GM12878 (cell line): Measurements from ENCODE around the gene TXNL4A. TPM values are rescaled to one million over a fixed set of nuclear protein-coding genes. Genes with fewer than 3 reads are reported as not detected.
A peak's percentile ranks its signal among the peaks of the same experiment; 100 is the strongest.

Experiments
- ATAC-seq: fragments of 200-7000 bp; cut with Tn5 transposase; 3 replicates; pipeline ENCODE4 v1.9.1; 2020; ENCODE audit warnings: mild to moderate bottlenecking, moderate library complexity
- BruUV-seq: library from RNA; stranded (reverse); fragments of 400-500 nt; replicated peaks from 2 replicates; lab custom pipeline; 2021; lab: Mats Ljungman, UMichigan
- CTCF ChIA-PET: fragments of 300-600 bp; sonication (Branson Sonifier 250); formaldehyde crosslinking; extraction: SDS; loops from one replicate; lab custom pipeline; 2021; ENCODE audit warnings: inconsistent platforms; lab: Yijun Ruan, JAX
- POLR2A ChIA-PET: fragments of 350-600 bp; formaldehyde crosslinking; extraction: SDS; loops from one replicate; lab custom pipeline; 2021; ENCODE audit warnings: inconsistent platforms; lab: Charles Lee
- RAD21 ChIA-PET: fragments of 300-600 bp; sonication (Branson Sonifier 250); formaldehyde crosslinking; loops from one replicate; lab custom pipeline; 2023; ENCODE audit warnings: antibody characterized with exemption; ENCODE audit not compliant: unreplicated experiment; lab: Charles Lee
- SMC1A ChIA-PET: fragments of 300-600 bp; sonication (Branson Sonifier 250); formaldehyde crosslinking; loops from one replicate; lab custom pipeline; 2023; ENCODE audit not compliant: unreplicated experiment, uncharacterized antibody; lab: Charles Lee
- DNase-seq: peaks from one replicate; pipeline ENCODE4 v3.0.0-alpha.2; 2011; ENCODE audit warnings: low read depth, low spot score
- FAIRE-seq: peaks from 3 replicates; lab custom pipeline; 2011; peaks lifted over from hg19 to GRCh38; lab: Jason Lieb, UNC
- H2AFZ ChIP-seq: 2 replicates; pipeline ENCODE4 v1.6.0; 2011; ENCODE audit warnings: low read depth, low read length, control low read depth; ENCODE audit not compliant: control insufficient read depth
- H3K27ac ChIP-seq: 2 replicates; pipeline ENCODE4 v1.5.1; 2011; ENCODE audit warnings: control low read depth; ENCODE audit not compliant: control insufficient read depth, insufficient read depth
- H3K27me3 ChIP-seq, 2 experiments: replicated peaks in 1 of 2; 2 replicates each; pipeline versions ENCODE4 v1.6.0 to v1.6.1; 2011; ENCODE audit warnings: low read length in 1 of 2; ENCODE audit not compliant: control insufficient read depth in 2 of 2, insufficient read depth in 2 of 2
- H3K36me3 ChIP-seq, 2 experiments: 2 replicates each; pipeline ENCODE4 v1.5.1; 2011; ENCODE audit warnings: low read length in 1 of 2; ENCODE audit not compliant: control insufficient read depth in 2 of 2, insufficient read depth in 2 of 2
- H3K4me1 ChIP-seq: 2 replicates; pipeline ENCODE4 v1.6.1; 2011; ENCODE audit warnings: mild to moderate bottlenecking, low read length, moderate library complexity, mixed read lengths; ENCODE audit not compliant: control insufficient read depth, insufficient read depth
- H3K4me2 ChIP-seq: 2 replicates; pipeline ENCODE4 v1.6.0; 2011; ENCODE audit warnings: control low read depth; ENCODE audit not compliant: control insufficient read depth, insufficient read depth
- H3K4me3 ChIP-seq: fragments of 200-600 bp; sonication (generic); 2 replicates; pipeline ENCODE4 v1.5.1; 2016
- H3K79me2 ChIP-seq: 2 replicates; pipeline ENCODE4 v1.6.0; 2011; ENCODE audit warnings: low read length; ENCODE audit not compliant: control insufficient read depth, insufficient read depth
- H3K9ac ChIP-seq: 2 replicates; pipeline ENCODE4 v1.8.0; 2011; ENCODE audit warnings: low read length, control low read depth, mixed read lengths; ENCODE audit not compliant: control insufficient read depth, insufficient read depth
- H3K9me3 ChIP-seq: replicated peaks from 3 replicates; pipeline ENCODE4 v1.5.1; 2011; ENCODE audit warnings: mild to moderate bottlenecking, low read length; ENCODE audit not compliant: control insufficient read depth, insufficient read depth
- H4K20me1 ChIP-seq: 2 replicates; pipeline ENCODE4 v1.6.0; 2011; ENCODE audit not compliant: control insufficient read depth, insufficient read depth
- ATF7 ChIP-seq: fragments of 450-650 bp; IDR thresholded peaks from 2 replicates; pipeline ENCODE4 v1.6.1; 2016; ENCODE audit warnings: low read depth, mild to moderate bottlenecking
- CHD4 ChIP-seq: fragments of 200-600 bp; sonication (generic); IDR thresholded peaks from 2 replicates; pipeline ENCODE4 v1.6.1; 2016; ENCODE audit warnings: mild to moderate bottlenecking
- CTCF ChIP-seq, 3 experiments: IDR thresholded peaks in 2 of 3; conservative IDR thresholded peaks in 1 of 3; 2 replicates each; pipeline ENCODE4 v1.5.1; 2011; ENCODE audit warnings: low read depth in 3 of 3, low read length in 3 of 3, mild to moderate bottlenecking in 3 of 3, control low read depth in 2 of 3, moderate library complexity in 2 of 3, inconsistent platforms in 1 of 3, mixed read lengths in 1 of 3; ENCODE audit not compliant: control insufficient read depth in 2 of 3, insufficient read depth in 1 of 3; ENCODE audit errors: extremely low read depth in 1 of 3
- FOXM1 ChIP-seq: IDR thresholded peaks from 2 replicates; pipeline ENCODE4 v1.6.1; 2012; ENCODE audit warnings: low read depth, mild to moderate bottlenecking, inconsistent platforms, low read length, moderate library complexity
- GABPA ChIP-seq: IDR thresholded peaks from 2 replicates; pipeline ENCODE4 v1.6.1; 2014; ENCODE audit warnings: antibody characterized with exemption, low read depth, mild to moderate bottlenecking, inconsistent platforms
- HDGF ChIP-seq: fragments of 450-650 bp; IDR thresholded peaks from 2 replicates; pipeline ENCODE4 v1.6.1; 2016; ENCODE audit warnings: antibody characterized with exemption
- KDM1A ChIP-seq: fragments of 200-600 bp; sonication (generic); IDR thresholded peaks from 2 replicates; pipeline ENCODE4 v1.6.1; 2016; ENCODE audit warnings: borderline replicate concordance
- NFXL1 ChIP-seq: fragments of 450-650 bp; IDR thresholded peaks from 2 replicates; pipeline ENCODE4 v1.6.1; 2017; ENCODE audit warnings: antibody characterized with exemption, mild to moderate bottlenecking, borderline replicate concordance
- NFYA ChIP-seq: IDR thresholded peaks from 2 replicates; pipeline ENCODE4 v1.6.1; 2011; ENCODE audit warnings: low read depth, mild to moderate bottlenecking, low read length, improper control_type of control experiment, borderline replicate concordance
- NFYB ChIP-seq: IDR thresholded peaks from 2 replicates; pipeline ENCODE4 v1.6.1; 2011; ENCODE audit warnings: low read depth, mild to moderate bottlenecking, low read length, improper control_type of control experiment, moderate library complexity; ENCODE audit not compliant: insufficient read depth
- POLR2AphosphoS5 ChIP-seq: IDR thresholded peaks from 2 replicates; pipeline ENCODE4 v1.6.1; 2011; ENCODE audit warnings: mild to moderate bottlenecking, low read length, inconsistent platforms
- RAD21 ChIP-seq: IDR thresholded peaks from 2 replicates; pipeline ENCODE4 v1.6.1; 2011; ENCODE audit warnings: mild to moderate bottlenecking, low read depth, low read length, moderate library complexity; ENCODE audit not compliant: insufficient read depth
- RCOR1 ChIP-seq: conservative IDR thresholded peaks from 2 replicates; pipeline ENCODE4 v1.6.1; 2012; ENCODE audit warnings: low read depth, low read length, improper control_type of control experiment
- SMC3 ChIP-seq: IDR thresholded peaks from 2 replicates; pipeline ENCODE4 v1.6.1; 2011; ENCODE audit warnings: low read length, improper control_type of control experiment, borderline replicate concordance
- SREBF2 ChIP-seq: IDR thresholded peaks from 2 replicates; pipeline ENCODE4 v1.6.1; 2012; ENCODE audit warnings: mild to moderate bottlenecking, low read length
- TARDBP ChIP-seq: IDR thresholded peaks from 2 replicates; pipeline ENCODE4 v1.6.1; 2016; ENCODE audit warnings: borderline replicate concordance
- YY1 ChIP-seq: IDR thresholded peaks from 2 replicates; pipeline ENCODE4 v1.6.1; 2011; ENCODE audit warnings: low read depth, mild to moderate bottlenecking, low read length
- WGBS: methylation state at CpG from one replicate; pipeline ENCODE4 v1.1.6; 2016; ENCODE audit warnings: low lambda C conversion rate; ENCODE audit not compliant: insufficient replicate concordance, insufficient coverage; ENCODE audit errors: missing lambda C conversion rate; 5-methylcytosine and 5-hydroxymethylcytosine counted together
- in situ Hi-C: fragments of 300-500 bp; cut with MboI; formaldehyde crosslinking; loops from 9 replicates; pipeline ENCODE4 v1.14.3; 2018; ENCODE audit warnings: mixed read lengths
- intact Hi-C: fragments of 100-400 bp; cut with micrococcal nuclease; formaldehyde crosslinking; loops from one replicate; pipeline ENCODE4 v1.14.2; 2022; ENCODE audit not compliant: unreplicated experiment
- polyA plus RNA-seq, 11 experiments: library from polyadenylated mRNA; depleted of rRNA in 4 of 11; unstranded in 6 of 11; stranded (reverse) in 5 of 11; fragments of >200 nt; fragmentation: Nextera tagmentation in 4 of 11; fragmentation: Illumina TruSeq in 1 of 11; extraction: Ambion mirVana in 4 of 11; extraction: Trizol in 1 of 11; gene quantifications; 1 replicate in 1 of 11; 2 replicates in 10 of 11; pipeline versions ENCODE4 v1.2.1 to v1.2.3, GENCODE V29; 2011 to 2016; ENCODE audit warnings: inconsistent platforms in 2 of 11, missing spikeins in 2 of 11, low read depth in 1 of 11
- total RNA-seq, 4 experiments: library from RNA; depleted of rRNA in 3 of 4; stranded (reverse); fragments of >200 nt in 3 of 4; fragmentation: Illumina TruSeq in 1 of 4; extraction: Trizol in 1 of 4; gene quantifications; 2 replicates each; pipeline versions ENCODE4 v1.2.1 to v1.2.3, GENCODE V29; 2013 to 2021
- TF ChIP-seq, protein P1 (sequence below): IDR thresholded peaks from 2 replicates; pipeline ENCODE4 v1.6.1; 2011; ENCODE audit warnings: borderline replicate concordance, low read depth, mild to moderate bottlenecking, moderate library complexity, low read length; ENCODE audit not compliant: insufficient read depth, poor library complexity, severe bottlenecking
- TF ChIP-seq, protein P2 (sequence below): IDR thresholded peaks from 2 replicates; pipeline ENCODE4 v1.6.1; 2012; ENCODE audit warnings: low read depth, low read length, improper control_type of control experiment

Gene TXNL4A
- total and polyA plus RNA-seq, 10 of the 15 experiments (the other 5 are each of a cell fraction or from before 2014, with no cell fraction given), result 38.4 to 329 (median 128) TPM

GRCh38 chr18:80034068-80034851 lies 45.9 kb upstream of the TXNL4A start, which contains the start of gene RBFA:
Gene RBFA, plus strand, starts transcription at chr18:80034434. Its CDS starts 62 bp downstream, at chr18:80034496.
- FAIRE-seq (peak; percentile 86), ATAC-seq (peak; percentile 88), DNase-seq (peak; percentile 94)
- Histone ChIP-seq H2AFZ (peak within 1 kb of the TSS; percentile 89), H4K20me1 (no peaks in the 10 kb centered on the region), H3K9me3 (no peaks in the 10 kb centered on the region), H3K9ac (peak within 1 kb of the TSS; percentile 67), H3K27me3 (no peaks in the 10 kb centered on the region), H3K36me3 (no peaks in the 10 kb centered on the region), H3K4me3 (peak within 1 kb of the TSS; percentile 79), H3K27ac (peak within 1 kb of the TSS; percentile 64), H3K4me2 (peak within 1 kb of the TSS; percentile 90), H3K4me1 (peaks cover 3% of the 10 kb centered on the region; the same call in 1 of the 2 replicates), H3K79me2 (peaks cover 16% of the 10 kb centered on the region)
- WGBS, result under 1% methylated on average over 42 of the region's 99 CpGs
- POLR2A ChIA-PET, result interaction anchor here (0.6 to 1.8 kb wide), 7 partner anchors 11 to 504 kb away, joined by 3 to 6 read pairs (median 4); no protein-coding TSS in a partner anchor
- in situ Hi-C loops (no loop called here), intact Hi-C loops (loop anchor here (1.0 to 5.0 kb wide), 4 partner anchors 47 to 355 kb away; partner anchors contain the start of genes CTDP1 and TXNL4A)
- no TSS peak for BruUV-seq
- CTCF ChIA-PET, result interaction anchor here (0.6 to 1.7 kb wide), 9 partner anchors 45 to 654 kb away, joined by 3 to 5 read pairs (median 4); no protein-coding TSS in a partner anchor
- SMC1A ChIA-PET, result interaction anchor here (0.6 to 2.0 kb wide), 12 partner anchors 10 to 277 kb away, joined by 3 to 9 read pairs (median 3); no protein-coding TSS in a partner anchor
- RAD21 ChIA-PET, result interaction anchor here (0.6 to 2.1 kb wide), 12 partner anchors 46 to 660 kb away, joined by 3 to 9 read pairs (median 3); partner anchors contain the start of gene ADNP2
- TF ChIP-seq NFXL1 (no peak), ATF7 (no peak), SREBF2 (no peak), YY1 (0 out of 2 replicates have a peak, but pooled peaks have one; percentile 33), CHD4 (no peak), NFYB (no peak), KDM1A (no peak), POLR2AphosphoS5 (peak; percentile 46; the same call in 1 of the 2 replicates), TARDBP (no peak), NFYA (no peak), GABPA (no peak), CTCF (IDR thresholded peaks at IDR 0.05 in 2 of 3, conservative IDR thresholded peaks at IDR 0.05 in 1 of 3; ENCODE audit: control insufficient read depth in 2 of 3, extremely low read depth in 1 of 3, insufficient read depth in 1 of 3, low read depth in 3 of 3, low read length in 3 of 3) (peak in 2 of 3 experiments; percentile 11 to 23; a peak in 2 of 6 replicates), RCOR1 (0 out of 2 replicates have a peak, but pooled peaks have one; percentile 56), RAD21 (no peak), SMC3 (no peak), HDGF (peak; percentile 99), FOXM1 (no peak)
- TF ChIP-seq, protein P1, sequence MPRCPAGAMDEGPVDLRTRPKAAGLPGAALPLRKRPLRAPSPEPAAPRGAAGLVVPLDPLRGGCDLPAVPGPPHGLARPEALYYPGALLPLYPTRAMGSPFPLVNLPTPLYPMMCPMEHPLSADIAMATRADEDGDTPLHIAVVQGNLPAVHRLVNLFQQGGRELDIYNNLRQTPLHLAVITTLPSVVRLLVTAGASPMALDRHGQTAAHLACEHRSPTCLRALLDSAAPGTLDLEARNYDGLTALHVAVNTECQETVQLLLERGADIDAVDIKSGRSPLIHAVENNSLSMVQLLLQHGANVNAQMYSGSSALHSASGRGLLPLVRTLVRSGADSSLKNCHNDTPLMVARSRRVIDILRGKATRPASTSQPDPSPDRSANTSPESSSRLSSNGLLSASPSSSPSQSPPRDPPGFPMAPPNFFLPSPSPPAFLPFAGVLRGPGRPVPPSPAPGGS, result no peak
- TF ChIP-seq, protein P2, sequence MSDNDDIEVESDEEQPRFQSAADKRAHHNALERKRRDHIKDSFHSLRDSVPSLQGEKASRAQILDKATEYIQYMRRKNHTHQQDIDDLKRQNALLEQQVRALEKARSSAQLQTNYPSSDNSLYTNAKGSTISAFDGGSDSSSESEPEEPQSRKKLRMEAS, result peak; percentile 73; the same call in 1 of the 2 replicates
